GM21528 (cell line): ENCODE measurements around the gene TCF4.
"Not testable (repeated sequence)": the region's sequence is repeated elsewhere in the genome, so short reads cannot be mapped to it uniquely, and the experiment has no call there.

Experiments used
- ATAC-seq: cut with Tn5 transposase; IDR thresholded peaks from one replicate; pipeline ENCODE4 v1.9.1; 2021; ENCODE audit warnings: mild to moderate bottlenecking, moderate library complexity; ENCODE audit not compliant: unreplicated experiment, low FRiP score

Gene TCF4

DNA sequence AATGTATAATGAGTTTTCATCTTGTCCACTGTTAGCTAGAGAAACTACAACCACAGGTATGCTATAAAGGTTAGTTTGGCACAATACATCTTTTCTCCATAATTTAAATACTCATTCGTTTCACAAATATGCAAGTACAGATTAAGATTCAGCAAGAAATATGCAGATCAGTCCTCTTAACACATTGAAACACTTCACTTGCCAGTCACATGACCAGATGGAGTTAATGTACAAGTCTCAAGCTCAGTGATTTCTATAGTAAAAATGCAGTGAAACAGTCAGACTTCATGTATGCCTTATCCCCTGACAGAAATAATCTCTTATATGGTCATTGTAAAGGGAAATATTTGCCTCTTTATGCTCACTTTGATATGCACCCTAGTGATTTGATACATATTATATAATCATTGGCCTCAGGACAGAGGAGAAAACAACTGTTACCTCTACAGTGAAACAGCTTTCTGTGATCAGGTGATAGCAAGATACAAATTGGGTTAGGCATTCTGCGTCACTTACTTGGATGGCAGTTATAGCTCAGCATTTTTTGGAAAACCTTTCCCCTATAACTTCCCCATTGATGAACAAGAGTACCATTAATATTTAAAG, 104.6 kb downstream of the TCF4 start:
- no peak for ATAC-seq

- ATAC-seq: no peak
Measured at GRCh38 chr18:55479656-55480420, 108.2 kb downstream of the TCF4 start.

DNA sequence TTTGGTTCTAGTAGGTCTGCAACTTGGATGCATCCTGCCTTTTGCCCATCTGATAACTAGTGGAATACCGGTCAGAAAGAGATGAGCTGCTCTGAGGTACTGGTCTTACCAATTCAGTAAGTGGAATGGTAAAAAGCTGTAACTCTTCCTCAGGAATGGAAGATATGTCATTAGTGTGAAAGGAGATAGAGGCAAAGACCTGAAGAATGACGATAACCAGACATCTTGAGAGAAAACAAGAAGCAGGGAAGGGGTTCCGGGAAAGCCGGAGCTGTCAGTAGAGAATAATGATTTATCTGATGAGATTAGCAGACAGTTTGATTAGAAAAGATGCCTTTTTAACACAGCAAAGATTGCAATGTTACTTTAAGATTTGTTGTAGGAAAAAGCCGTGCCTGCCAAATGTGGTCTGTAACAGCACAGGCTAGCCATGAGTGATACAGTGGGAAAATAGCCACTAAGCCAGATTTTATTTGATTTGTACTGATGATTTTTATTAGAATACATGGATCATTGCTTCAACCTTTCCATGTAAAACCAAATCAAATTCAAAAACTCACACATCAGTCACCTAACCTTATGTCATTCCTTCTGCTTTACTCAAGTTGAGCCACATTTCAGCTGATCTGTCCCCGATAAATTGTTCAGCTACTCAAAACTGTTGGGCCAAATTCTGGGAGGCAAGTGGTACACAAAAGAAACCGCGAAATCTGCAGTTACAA, 110.0 kb downstream of the TCF4 start:
- ATAC-seq: peak; percentile 19

DNA sequence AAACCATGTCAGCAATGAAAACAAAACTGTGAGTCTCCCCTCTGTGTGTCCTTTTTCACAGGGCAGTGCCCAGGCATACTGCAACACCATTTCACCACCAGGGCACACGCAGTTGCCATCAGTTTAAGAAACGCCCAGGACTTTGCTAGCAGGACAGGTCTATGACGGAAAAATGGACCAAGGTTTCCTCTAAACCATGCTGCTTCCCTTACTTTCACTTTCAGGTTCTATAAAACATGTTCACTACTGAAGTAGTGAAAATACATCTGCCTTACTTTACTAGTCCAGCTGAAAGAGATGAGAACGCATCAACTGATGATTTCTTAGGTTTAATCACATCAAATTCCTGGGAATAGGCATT, 110.5 kb downstream of the TCF4 start:
- peak; percentile 90 for ATAC-seq

- ATAC-seq: no peak
Measured at GRCh38 chr18:55475916-55476315, 112.1 kb downstream of the TCF4 start.

DNA sequence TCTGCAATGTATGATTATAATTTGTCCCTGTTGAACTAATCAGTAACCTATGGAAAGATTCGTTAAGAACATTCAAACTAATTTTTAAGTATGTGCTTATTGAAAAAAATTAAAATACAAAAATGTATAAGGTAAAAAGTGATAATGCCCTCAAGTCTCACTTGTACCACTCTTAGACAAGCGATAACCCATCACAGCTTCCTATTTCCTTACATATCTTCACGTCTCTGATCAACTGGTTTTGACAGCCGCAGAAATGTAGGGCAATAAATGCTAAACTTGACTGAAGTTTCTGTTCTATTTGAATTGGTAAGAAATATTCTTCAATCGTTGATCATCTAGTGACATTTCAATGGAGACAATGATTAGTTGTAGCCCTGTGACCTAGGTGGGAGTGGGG, 112.5 kb downstream of the TCF4 start:
- ATAC-seq: no peak

- no peak for ATAC-seq
Measured at GRCh38 chr18:55473560-55473959, 114.4 kb downstream of the TCF4 start.

DNA sequence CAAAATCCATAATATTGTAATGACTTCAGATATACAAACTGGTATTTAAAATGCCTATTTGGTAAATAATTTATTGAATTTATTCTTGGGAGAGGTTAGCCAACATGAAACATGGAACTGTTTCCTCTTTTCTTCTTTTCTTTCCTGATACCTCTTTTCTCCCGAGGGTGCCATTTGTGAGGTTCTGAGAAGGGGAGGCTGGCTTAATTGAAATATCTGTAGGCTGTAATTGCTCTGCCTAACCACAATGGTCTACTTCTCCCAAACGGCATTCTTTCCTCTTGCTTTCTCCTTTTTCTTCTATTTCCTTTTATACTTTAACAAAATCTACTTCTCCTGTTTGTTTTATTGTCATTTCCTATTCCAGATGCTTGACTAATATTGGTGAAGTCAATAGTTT, 114.9 kb downstream of the TCF4 start:
- ATAC-seq: no peak

GRCh38 chr18:55470826-55471225, 117.2 kb downstream of the TCF4 start:
- no peak for ATAC-seq

DNA sequence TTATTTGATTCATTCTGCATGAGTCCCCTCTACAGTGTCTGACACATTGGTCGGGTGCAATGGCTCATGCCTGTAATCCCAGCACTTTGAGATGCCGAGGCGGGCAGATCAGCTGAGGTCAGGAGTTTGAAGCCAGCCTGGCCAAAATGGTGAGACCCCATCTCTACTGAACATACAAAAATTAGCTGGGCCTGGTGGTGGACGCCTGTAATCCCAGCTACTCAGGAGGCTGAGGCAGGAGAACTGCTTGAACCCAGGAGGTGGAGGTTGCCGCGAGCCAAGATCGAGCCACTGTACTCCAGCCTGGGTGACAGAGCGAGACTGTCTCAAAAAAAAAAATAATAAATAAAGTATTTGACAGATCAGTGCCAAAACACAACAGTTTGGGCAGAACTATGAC, 118.9 kb downstream of the TCF4 start:
- not testable (repeated sequence) for ATAC-seq

- ATAC-seq: no peak
Measured at GRCh38 chr18:55466789-55467188, 121.2 kb downstream of the TCF4 start.

DNA sequence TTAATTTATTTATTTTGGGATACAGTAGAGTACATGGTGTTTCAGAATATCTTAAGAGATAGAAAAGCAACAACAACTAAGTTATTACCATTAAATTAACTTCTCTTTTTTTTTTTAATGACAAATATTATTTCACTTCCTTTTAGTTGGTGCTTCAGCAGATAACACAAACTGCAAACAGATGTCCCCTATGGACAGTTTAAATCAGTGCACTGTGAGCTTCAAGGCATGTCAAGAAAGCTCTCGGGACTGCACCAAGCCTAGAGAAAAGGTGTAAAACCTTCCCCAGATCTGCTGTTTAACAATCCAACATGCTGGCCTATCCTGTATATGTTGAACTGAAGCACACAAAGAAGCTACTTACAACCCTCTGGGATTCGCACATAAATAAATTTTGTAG, 122.7 kb downstream of the TCF4 start:
- ATAC-seq: no peak

DNA sequence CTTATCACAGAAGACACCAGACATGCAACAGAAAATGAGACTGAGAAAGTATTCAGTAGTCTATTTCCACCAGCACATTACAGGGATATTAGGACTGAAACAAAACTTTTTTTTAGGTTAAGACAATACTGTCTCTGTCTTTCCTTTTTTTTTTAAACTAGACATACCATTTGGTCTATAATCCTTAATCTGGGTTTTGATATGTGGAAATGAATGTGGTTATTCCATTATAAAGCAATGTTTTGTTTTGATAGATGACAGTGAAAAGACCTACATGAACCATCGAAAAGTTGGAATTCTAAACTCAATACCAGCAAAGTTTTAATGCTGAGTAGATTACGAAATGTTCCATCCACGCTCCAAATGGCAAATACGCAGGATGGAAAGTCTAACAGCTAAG, 123.4 kb downstream of the TCF4 start:
- no peak for ATAC-seq

DNA sequence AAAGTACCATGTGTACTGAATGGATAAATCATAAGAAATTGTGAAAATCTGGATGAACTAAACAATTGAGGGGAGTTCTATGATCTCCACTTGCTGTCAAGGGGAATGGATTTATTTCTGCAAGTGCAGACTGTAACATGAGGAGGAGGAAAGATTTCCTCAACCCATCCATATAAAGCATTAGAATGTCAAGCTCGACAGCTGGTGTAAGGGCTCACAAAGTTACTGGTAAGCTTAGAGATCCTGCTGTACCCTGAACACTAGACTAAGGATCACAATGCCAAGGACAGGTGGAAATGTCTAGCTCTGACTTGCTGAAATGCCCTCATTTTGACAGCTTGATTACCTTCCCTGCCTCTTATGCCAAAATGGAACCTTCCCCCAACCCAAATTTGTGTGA, 125.3 kb downstream of the TCF4 start:
- no peak for ATAC-seq

GRCh38 chr18:55461848-55462247, 126.1 kb downstream of the TCF4 start:
- ATAC-seq: no peak

GRCh38 chr18:55458456-55459203, 129.4 kb downstream of the TCF4 start:
- ATAC-seq: no peak

- no peak for ATAC-seq
Measured at GRCh38 chr18:55457028-55457427, 131.0 kb downstream of the TCF4 start.

DNA sequence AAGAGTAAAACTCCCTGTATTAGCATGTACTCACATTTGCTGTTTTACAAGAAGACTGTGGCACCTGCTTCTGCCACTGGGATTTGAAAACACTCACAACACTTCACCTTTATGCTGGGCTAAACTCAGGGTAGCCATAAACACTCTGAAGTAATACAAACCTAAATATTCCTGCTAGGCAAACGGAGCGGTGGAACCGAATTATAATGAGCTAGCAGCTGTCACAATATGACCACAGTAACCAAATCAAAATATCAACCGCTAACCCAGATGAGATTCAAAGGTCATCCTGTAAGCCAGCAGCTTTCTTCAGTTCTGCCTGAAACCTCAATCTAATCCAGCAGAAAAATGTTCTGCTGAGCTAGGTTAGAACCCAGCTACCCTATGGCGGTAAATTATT, 132.1 kb downstream of the TCF4 start:
- ATAC-seq: no peak

- ATAC-seq: no peak
Measured at GRCh38 chr18:55453186-55453585, 134.8 kb downstream of the TCF4 start.

GRCh38 chr18:55452123-55452611, 135.8 kb downstream of the TCF4 start:
- no peak for ATAC-seq
